Activated naive CD4-positive, alpha-beta T cell treated with anti-CD3 and anti-CD28 coated beads, Interleukin-2, amount 10 ng/mL, durations not matched to agents 5 hours and 36 hours (primary cell): ENCODE results near the gene UEVLD. TPM values are rescaled to one million over a fixed set of nuclear protein-coding genes. Genes with fewer than 3 reads are reported as not detected.

Experiments
- total RNA-seq, 2 experiments: library from RNA; stranded (reverse); gene quantifications; one replicate each; pipeline ENCODE4 v1.2.3, GENCODE V29; 2021

Gene UEVLD
- 10 to 100 TPM; 12.1 to 12.2 TPM for total RNA-seq

DNA sequence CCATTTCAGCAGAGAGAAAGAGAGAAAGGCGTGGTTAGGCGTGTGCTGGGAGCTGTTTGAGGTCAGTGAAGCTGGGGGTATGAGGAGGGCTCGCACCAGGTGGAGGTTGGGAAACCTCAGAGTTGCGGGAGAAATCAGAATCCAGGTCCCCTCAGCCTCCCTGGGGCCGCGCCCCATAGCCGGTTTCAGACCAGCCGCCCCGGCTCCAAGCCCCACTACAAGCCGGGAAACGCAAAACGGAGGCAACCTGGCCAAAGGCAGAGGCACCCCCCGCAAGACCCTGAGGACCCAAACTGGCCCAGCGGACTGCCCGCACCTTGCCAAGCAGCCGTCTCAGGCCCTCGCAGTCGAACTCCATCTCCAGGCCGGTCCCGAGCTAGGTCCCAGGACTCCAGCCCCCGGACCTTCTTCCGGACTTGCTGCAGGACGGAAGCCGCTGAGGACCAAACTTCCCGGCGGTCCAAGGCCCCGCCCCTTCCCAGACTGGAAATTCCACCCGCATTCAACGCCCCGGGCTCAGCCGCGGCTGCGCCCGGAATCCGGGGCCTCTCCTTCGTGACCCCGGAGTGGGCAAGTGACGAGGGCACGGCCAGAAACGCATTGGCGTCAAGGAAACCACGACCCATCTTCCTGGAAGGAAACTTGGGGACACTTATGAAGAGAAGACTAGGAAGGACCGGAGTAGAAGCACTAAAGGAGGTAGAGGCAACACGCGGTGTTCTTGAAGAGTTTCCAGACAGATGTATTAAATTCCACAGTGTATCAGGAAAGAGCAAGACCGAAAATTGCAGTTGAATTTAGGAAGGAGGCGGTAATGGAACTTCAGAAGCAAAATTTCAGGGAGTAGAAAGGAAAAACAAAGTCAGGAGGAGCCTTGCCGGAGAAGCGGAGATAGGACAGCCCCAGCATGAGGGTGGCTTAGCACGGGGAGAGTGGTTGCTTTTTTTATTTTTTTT lies at the start of gene UEVLD:
Gene UEVLD (minus strand): TSS at position 438 of the 956 bp plus-strand sequence. CDS start 80 bp downstream, at position 358.

DNA sequence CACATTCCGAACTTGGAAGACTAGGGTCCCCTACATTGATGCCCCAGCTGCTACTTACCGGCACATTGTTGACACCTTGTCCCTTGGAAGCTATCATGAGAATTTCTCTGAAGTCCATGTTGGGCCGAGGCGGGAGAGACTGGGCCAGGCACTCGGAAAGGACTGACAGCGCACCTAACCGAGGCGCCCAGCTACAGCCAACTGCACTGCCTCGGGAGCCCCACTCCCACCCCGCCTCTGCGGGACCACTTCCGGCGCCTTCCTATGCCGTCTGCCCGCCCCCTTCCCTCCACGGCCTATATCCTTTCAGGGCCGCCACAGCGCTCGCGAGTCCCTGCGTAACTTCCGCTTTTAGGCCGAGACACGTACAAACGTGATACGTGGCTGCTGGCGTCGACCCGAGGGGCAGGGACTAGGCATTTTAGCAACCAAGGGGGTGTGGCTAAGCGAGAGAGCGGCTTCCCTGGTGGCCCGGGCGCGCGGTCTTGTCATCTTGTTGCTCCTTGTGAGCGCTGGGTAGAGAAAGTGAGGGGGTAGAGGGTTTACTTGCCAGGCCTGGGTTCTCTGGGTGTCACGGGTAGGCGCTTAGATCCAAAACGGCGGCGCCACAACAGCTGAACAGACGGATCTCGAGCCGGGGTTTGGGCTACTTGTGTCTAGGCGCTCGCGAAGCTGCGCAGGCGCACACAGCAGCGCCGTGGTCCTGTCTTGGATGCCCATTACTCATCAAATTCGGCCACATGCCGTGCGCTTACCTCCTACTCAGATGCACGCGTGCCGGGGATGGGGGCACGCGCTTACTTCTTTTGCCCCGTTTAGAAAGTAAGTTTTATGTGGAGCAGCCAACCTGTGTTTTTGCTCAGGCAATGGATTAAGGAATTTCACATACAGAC lies 45.9 kb upstream of the UEVLD start, which contains the start of gene SPTY2D1:
Gene SPTY2D1 (minus strand): TSS at position 203 of the 893 bp plus-strand sequence. CDS start 85 bp downstream, at position 118.

DNA sequence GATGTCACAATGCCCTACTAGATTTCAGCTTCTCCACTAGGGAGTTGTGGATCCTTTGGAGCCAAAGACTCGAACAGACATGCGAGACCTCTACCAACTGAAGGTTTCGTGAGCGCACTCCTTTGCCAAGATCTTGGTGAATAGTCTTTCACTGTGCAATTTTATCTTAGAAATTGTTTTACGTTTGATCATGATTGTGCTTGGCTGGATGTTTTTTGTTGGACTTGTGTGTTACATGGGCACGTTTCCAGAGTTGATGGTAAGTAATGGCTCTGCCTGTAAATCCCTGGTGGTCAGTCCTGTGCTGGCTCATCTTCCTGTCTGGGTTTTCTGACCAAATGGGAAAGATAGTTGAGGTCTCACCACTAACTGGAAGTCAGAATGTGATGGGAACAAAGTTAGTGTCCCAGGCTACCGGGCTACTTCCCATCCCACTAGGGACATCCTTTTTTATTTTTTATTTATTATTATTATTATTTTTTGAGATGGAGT lies 11.3 kb upstream of the UEVLD start, which contains the start of gene MISFA:
Gene MISFA (plus strand): TSS at position 51 of the 492 bp plus-strand sequence. CDS start 140 bp downstream, at position 191.

DNA sequence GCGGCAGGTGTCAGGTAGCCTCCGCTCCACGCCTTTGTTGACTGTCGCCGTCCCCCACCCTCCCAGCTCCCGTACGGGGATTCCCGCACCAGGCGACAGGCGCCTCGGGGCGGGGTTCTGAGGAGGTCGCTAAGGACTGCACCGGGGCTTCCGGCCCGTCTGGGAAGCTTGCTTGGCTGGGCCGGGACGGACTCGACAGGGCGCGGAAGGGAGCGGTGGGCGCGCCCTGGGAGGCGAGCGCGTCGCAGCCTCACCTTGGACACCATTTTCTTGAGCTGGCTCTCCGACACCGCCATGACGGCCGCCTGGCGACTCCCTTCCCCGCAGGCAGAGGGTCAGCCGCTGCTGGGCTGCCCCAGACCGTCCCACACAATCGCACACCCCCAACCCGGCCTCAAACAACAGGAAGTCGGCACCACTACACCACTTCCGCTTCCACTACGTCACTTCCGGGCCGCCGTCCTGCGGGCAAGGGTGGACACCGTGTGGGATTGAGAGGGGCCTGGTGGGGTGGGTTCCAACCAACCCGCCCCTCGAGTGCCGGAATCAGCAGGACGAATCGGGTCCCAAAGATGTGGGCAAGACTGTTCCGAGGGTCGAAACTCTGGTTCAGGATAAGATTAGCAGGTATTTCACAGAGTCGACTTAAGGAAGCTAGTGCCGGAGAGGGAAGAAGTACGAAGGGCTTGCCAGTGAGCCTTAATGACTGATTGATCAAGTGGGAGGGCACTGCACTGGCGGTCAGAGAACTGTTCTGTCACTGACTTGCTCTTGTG lies 61.8 kb downstream of the UEVLD start, which contains the start of gene TSG101:
Gene TSG101 (minus strand): TSS at position 422 of the 776 bp plus-strand sequence. CDS start 126 bp downstream, at position 296.

Other genes with a start within 250 kb of the UEVLD start
- 100 to 1,000 TPM; 874 to 875 TPM for gene LDHA, start 194.2 kb downstream of the UEVLD start, total RNA-seq
- gene LDHC, start 176.4 kb downstream of the UEVLD start, total RNA-seq, result not detected
- under 1 TPM in 1 of 2 experiments, not detected in 1; 0.22 TPM for gene LDHAL6A, start 132.9 kb downstream of the UEVLD start, total RNA-seq
- 10 to 100 TPM; 31.3 to 31.9 TPM for gene TSG101, start 61.8 kb downstream of the UEVLD start, total RNA-seq
- under 1 TPM; 0.66 to 0.79 TPM for gene MISFA, start 11.1 kb upstream of the UEVLD start, total RNA-seq
- 10 to 100 TPM; 25.0 to 26.6 TPM for gene SPTY2D1, start 45.6 kb upstream of the UEVLD start, total RNA-seq
- 1 to 10 TPM; 1.5 to 2.3 TPM for gene TMEM86A, start 110.0 kb upstream of the UEVLD start, total RNA-seq
- 1 to 10 TPM in 1 of 2 experiments, under 1 TPM in 1; 0.34 to 1.2 TPM for gene IGSF22, start 137.5 kb upstream of the UEVLD start, total RNA-seq
- not detected for gene PTPN5, start 203.1 kb upstream of the UEVLD start, total RNA-seq